Heart right ventricle (tissue), 16 donors: ENCODE data around the gene PLEKHH1. TPM values are rescaled to one million over a fixed set of nuclear protein-coding genes. Genes with fewer than 3 reads are reported as not detected.
A peak's percentile ranks its signal among the peaks of the same experiment; 100 is the strongest.
"Not testable (repeated sequence)": the region's sequence is repeated elsewhere in the genome, so short reads cannot be mapped to it uniquely, and the experiment has no call there.

Experiments
- ATAC-seq, 8 donors: fragments of 200-7000 bp; cut with Tn5 transposase; one replicate each; pipeline ENCODE4 v1.9.1; 2020; ENCODE audit warnings: mild to moderate bottlenecking in 8 of 8, moderate library complexity in 8 of 8, moderate number of reproducible peaks in 1 of 8
- DNase-seq, 2 donors: peaks; one replicate each; pipeline ENCODE4 v3.0.0-alpha.2; 2020
- H3K27ac ChIP-seq, 10 donors: fragments of 200-600 bp; sonication (generic) in 2 of 10; one replicate each; pipeline versions ENCODE4 v1.5.0 to v1.8.0; 2020 to 2022; ENCODE audit warnings: mild to moderate bottlenecking in 3 of 10
- H3K27me3 ChIP-seq, 7 donors: fragments of 200-600 bp; one replicate each; pipeline ENCODE4 v1.8.0; 2021 to 2022; ENCODE audit warnings: mild to moderate bottlenecking in 2 of 7
- H3K36me3 ChIP-seq, 9 donors: fragments of 200-600 bp; sonication (generic) in 1 of 9; one replicate each; pipeline versions ENCODE4 v1.5.0 to v1.8.0; 2020 to 2022; ENCODE audit warnings: mild to moderate bottlenecking in 2 of 9
- H3K4me1 ChIP-seq, 9 donors: fragments of 200-600 bp; sonication (generic) in 1 of 9; one replicate each; pipeline versions ENCODE4 v1.5.0 to v1.8.0; 2020 to 2022; ENCODE audit warnings: mild to moderate bottlenecking in 4 of 9
- H3K4me3 ChIP-seq, 10 donors: fragments of 200-600 bp; sonication (generic) in 2 of 10; one replicate each; pipeline versions ENCODE4 v1.5.0 to v1.8.0; 2020 to 2022; ENCODE audit warnings: mild to moderate bottlenecking in 7 of 10, moderate library complexity in 2 of 10
- H3K9me3 ChIP-seq, 11 donors: fragments of 200-600 bp in 10 of 11; sonication (generic) in 2 of 11; one replicate each; pipeline versions ENCODE4 v1.5.0 to v1.8.0; 2013 to 2022; ENCODE audit warnings: mild to moderate bottlenecking in 2 of 11, control low read depth in 1 of 11, moderate library complexity in 1 of 11
- CTCF ChIP-seq, 9 donors: fragments of 200-600 bp; sonication (generic) in 2 of 9; IDR thresholded peaks; one replicate each; pipeline versions ENCODE4 v1.5.0 to v1.8.0; 2021 to 2022; ENCODE audit warnings: antibody characterized with exemption in 9 of 9, mild to moderate bottlenecking in 5 of 9, moderate library complexity in 1 of 9
- WGBS, 2 donors: extraction: QIAGEN DNeasy Blood & Tissue Kit; methylation state at CpG; one replicate each; pipeline ENCODE4 v1.1.7; 2013; ENCODE audit warnings: inconsistent platforms in 1 of 2; 5-methylcytosine and 5-hydroxymethylcytosine counted together
- intact Hi-C, 10 donors: fragments of 100-400 bp; cut with DNase I; formaldehyde crosslinking; loops; one replicate each; pipeline versions ENCODE4 v1.11.1 to v1.14.2; 2022
- polyA plus RNA-seq, 2 donors: library from polyadenylated mRNA; stranded (reverse); fragments of 200-250 nt; gene quantifications; one replicate each; pipeline ENCODE4 v1.2.3, GENCODE V29; 2013
- total RNA-seq, 10 donors: library from RNA; stranded (reverse); fragmentation: NEBNext Ultra II Directional in 3 of 10; extraction: Animal tissue kit (Norgen Biotek cat#: 25700) in 3 of 10; gene quantifications; one replicate each; pipeline versions ENCODE4 v1.2.1 to v1.2.4, GENCODE V29; 2021 to 2023
- donor health status: Arrhythmogenic right ventricular cardiomyopathy.
- donor health status: ischemic (EF 13 %, LVEDD 7.1; RV severe dilation, severe dysfunction).
- donor health status: healthy with polysubstance abuse.
- donor health status: DM: no; HTN: yes; CAD: no.
- donor health status: DM: no; HTN: no; CAD: no.
- donor health status: ischemic (EF 25% LVEDD 6.9; RV normal size, moderate dysfunction).
- donor health status: ischemic (EF 25% LVEDD 5.7; RV mildly dilated, moderate dysfunction).
- donor health status: healthy.
- donor health status: DM: yes; HTN: yes; CAD: no.
- donor health status: Ischemic cardiomyopathy.
- donor health status: ischemic (EF 35%, LVEDD 5.7; RV mildly dilated, moderate dysfunction).
- donor health status: nonischemic (EF 11% LVEDD 7.7; RV severe dilation, severe dysfunction).
- donor health status: DM: yes; HTN: yes; CAD: no.
- donor health status: PGD.
- donor health status: ischemic (EF 29% LVEDD 5.4; RV normal size, mild dysfunction).
- donor health status: nonischemic (EF 23%, LVEDD 6.1; RV moderate dilation, normal function).

Gene PLEKHH1
- total and polyA plus RNA-seq, 12 donors, result 1.7 to 14.8 (median 3.7) TPM

- 92% methylated on average over 3 of the region's 3 CpGs for WGBS, 2 donors
- Histone ChIP-seq H3K27ac (no peak overlapping the region), H3K36me3 (peaks cover 0 to 38% (median 8%) of the 10 kb centered on the region in 9 donors), H3K9me3 (no peaks in the 10 kb centered on the region), H3K4me3 (no peak overlapping the region), H3K27me3 (no peaks in the 10 kb centered on the region), H3K4me1 (no peaks in the 10 kb centered on the region)
- no peak for ATAC-seq
- intact Hi-C loops, result loop anchor here (1.0 to 10.0 kb wide), 5 partner anchors 112 to 120 kb away; partner anchors contain the start of genes RDH12 (in 5 of the 10) and RDH11 (in 1 of the 10)
- no peak for DNase-seq
- TF ChIP-seq CTCF (IDR thresholded peaks at IDR 0.05), result no peak
These were observed 51.9 kb downstream of the PLEKHH1 start for GRCh38 chr14:67584978-67585377.

GRCh38 chr14:67586369-67586768 lies 53.3 kb downstream of the PLEKHH1 start:
- H3K9me3 ChIP-seq, result no peaks in the 10 kb centered on the region
- H3K36me3 ChIP-seq, result peaks cover 0 to 52% (median 18%) of the 10 kb centered on the region in 9 donors
- intact Hi-C loops, result loop anchor here in 4 of 10 donors (10.0 kb wide), 1 partner anchor 118 kb away; the partner anchor contains the start of gene RDH12 (in 4 of the 4)
- 79 to 80% methylated on average over 4 of the region's 4 CpGs for WGBS, 2 donors
- DNase-seq (no peak), ATAC-seq (peak in 1 of 8 donors; percentile 16)
- no peaks in the 10 kb centered on the region for H3K27me3 ChIP-seq
- no peak overlapping the region for H3K4me3 ChIP-seq
- no peaks in the 10 kb centered on the region for H3K4me1 ChIP-seq
- no peak for TF ChIP-seq CTCF (IDR thresholded peaks at IDR 0.05)
- H3K27ac ChIP-seq, result peak overlapping the region in 1 of 10 donors; percentile 40

GRCh38 chr14:67589204-67589770 lies 56.2 kb downstream of the PLEKHH1 start:
- intact Hi-C loops, result loop anchor here in 4 of 10 donors (10.0 kb wide), 1 partner anchor 116 kb away; the partner anchor contains the start of gene RDH12 (in 4 of the 4)
- Histone ChIP-seq H3K4me3 (no peak overlapping the region), H3K27me3 (no peaks in the 10 kb centered on the region), H3K4me1 (no peaks in the 10 kb centered on the region), H3K9me3 (no peaks in the 10 kb centered on the region), H3K27ac (no peak overlapping the region), H3K36me3 (peaks cover 0 to 82% (median 36%) of the 10 kb centered on the region in 9 donors)
- ATAC-seq, result no peak
- DNase-seq, result no peak
- TF ChIP-seq CTCF (IDR thresholded peaks at IDR 0.05), result no peak
- 44 to 90% methylated on average over 2 of the region's 2 CpGs for WGBS, 2 donors

GRCh38 chr14:67593650-67594049 lies 60.6 kb downstream of the PLEKHH1 start:
- ATAC-seq, H3K4me1 ChIP-seq, DNase-seq, H3K27ac ChIP-seq, H3K4me3 ChIP-seq, intact Hi-C loops, H3K9me3 ChIP-seq, H3K27me3 ChIP-seq: not testable (repeated sequence)
- 0 to 2% methylated on average over 1 of the region's 1 CpG for WGBS, 2 donors
- H3K36me3 ChIP-seq, result peaks cover 0 to 62% (median 36%) of the 10 kb centered on the region in 9 donors

DNA sequence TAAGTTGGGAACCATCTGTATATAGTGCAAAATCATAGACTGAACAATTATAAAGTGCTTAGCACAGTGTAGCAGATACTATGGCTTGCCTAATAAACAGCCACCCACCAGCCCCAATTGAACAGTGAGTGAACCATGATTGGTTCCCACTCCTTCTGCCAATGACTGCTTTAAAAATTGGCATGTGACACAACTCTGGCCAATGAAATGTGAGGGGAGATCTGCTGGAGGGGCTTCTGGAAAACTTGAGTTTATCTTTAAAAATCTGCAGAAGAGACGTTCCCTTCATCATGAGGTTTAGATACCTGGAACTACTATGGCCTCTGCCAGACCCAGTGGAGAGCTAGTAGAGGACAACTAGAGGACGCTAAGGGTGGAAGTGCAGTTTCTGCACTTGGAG lies 62.3 kb downstream of the PLEKHH1 start:
- H3K27me3 ChIP-seq, result no peaks in the 10 kb centered on the region
- peaks cover 0 to 44% (median 25%) of the 10 kb centered on the region in 9 donors for H3K36me3 ChIP-seq
- no peak overlapping the region for H3K27ac ChIP-seq
- no peaks in the 10 kb centered on the region for H3K9me3 ChIP-seq
- no peak overlapping the region for H3K4me3 ChIP-seq
- WGBS, 2 donors, result 75 to 84% methylated on average over 2 of the region's 2 CpGs
- TF ChIP-seq CTCF (IDR thresholded peaks at IDR 0.05), result no peak
- ATAC-seq (no peak), DNase-seq (no peak)
- intact Hi-C loops, result no loop called here
- H3K4me1 ChIP-seq, result peaks cover 0 to 18% (median 10%) of the 10 kb centered on the region in 9 donors
